Lower lobe of right lung (tissue), 2 donors: ENCODE results near the gene ENTHD1. TPM values are rescaled to one million over a fixed set of nuclear protein-coding genes. Genes with fewer than 3 reads are reported as not detected.

Experiments used
- ATAC-seq, 2 donors: fragments of 200-7000 bp; cut with Tn5 transposase; one replicate each; pipeline ENCODE4 v1.9.1; 2020 to 2022; ENCODE audit warnings: mild to moderate bottlenecking in 2 of 2, moderate library complexity in 2 of 2
- DNase-seq: peaks from one replicate; pipeline ENCODE4 v3.0.0-alpha.2; 2020
- H3K27ac ChIP-seq: fragments of 200-600 bp; one replicate; pipeline ENCODE4 v1.8.0; 2022
- H3K27me3 ChIP-seq: fragments of 200-600 bp; one replicate; pipeline ENCODE4 v1.8.0; 2022; ENCODE audit warnings: low read depth
- H3K36me3 ChIP-seq: fragments of 200-600 bp; one replicate; pipeline ENCODE4 v1.8.0; 2022; ENCODE audit warnings: mild to moderate bottlenecking
- H3K4me1 ChIP-seq: fragments of 200-600 bp; one replicate; pipeline ENCODE4 v1.8.0; 2022
- H3K4me3 ChIP-seq: fragments of 200-600 bp; one replicate; pipeline ENCODE4 v1.8.0; 2022; ENCODE audit warnings: mild to moderate bottlenecking
- H3K9me3 ChIP-seq: fragments of 200-600 bp; one replicate; pipeline ENCODE4 v1.8.0; 2022
- CTCF ChIP-seq: fragments of 200-600 bp; IDR thresholded peaks from one replicate; pipeline ENCODE4 v1.8.0; 2022; ENCODE audit warnings: antibody characterized with exemption, mild to moderate bottlenecking
- intact Hi-C: fragments of 100-400 bp; cut with DNase I; formaldehyde crosslinking; loops from one replicate; pipeline ENCODE4 v1.11.0; 2022
- total RNA-seq: library from RNA; stranded (reverse); fragmentation: NEBNext Ultra II Directional; extraction: Animal tissue kit (Norgen Biotek cat#: 25700); gene quantifications from one replicate; pipeline ENCODE4 v1.2.1, GENCODE V29; 2021
- donor health status: DM: no; HTN: yes; CAD: no; lungs with severe emphysema.

The ENTHD1 gene
- total RNA-seq, 1 donor from 2014 or later: not detected

GRCh38 chr22:39935116-39935515 lies 41.6 kb upstream of the ENTHD1 start:
- intact Hi-C loops: no loop called here
- Histone ChIP-seq H3K9me3 (no peaks in the 10 kb centered on the region), H3K27ac (no peak overlapping the region), H3K36me3 (no peaks in the 10 kb centered on the region), H3K4me3 (no peak overlapping the region), H3K27me3 (peaks cover 69% of the 10 kb centered on the region), H3K4me1 (no peaks in the 10 kb centered on the region)
- DNase-seq (no peak), ATAC-seq (no peak)
- no peak for TF ChIP-seq CTCF

DNA sequence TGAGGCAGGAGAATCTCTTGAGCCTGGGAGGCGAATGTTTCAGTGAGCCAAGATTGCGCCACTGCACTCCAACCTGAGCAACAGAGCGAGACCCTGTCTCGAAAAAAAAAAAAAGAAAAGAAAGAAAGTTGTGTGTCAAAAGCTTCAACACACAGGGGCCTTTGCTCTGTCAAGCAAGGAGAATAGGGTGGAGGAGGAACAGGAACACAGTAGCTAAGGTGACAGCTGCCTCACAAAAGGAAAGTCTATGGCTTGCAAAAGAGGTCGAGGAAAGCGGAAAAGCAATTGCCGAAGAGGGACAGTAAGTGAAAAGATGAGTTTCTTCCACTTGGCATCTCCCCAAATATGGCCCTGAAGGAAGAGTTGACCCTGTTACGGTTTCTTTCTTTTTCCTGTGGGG lies 40.2 kb upstream of the ENTHD1 start:
- H3K27me3 ChIP-seq: peaks cover 62% of the 10 kb centered on the region
- DNase-seq: no peak
- intact Hi-C loops: no loop called here

DNA sequence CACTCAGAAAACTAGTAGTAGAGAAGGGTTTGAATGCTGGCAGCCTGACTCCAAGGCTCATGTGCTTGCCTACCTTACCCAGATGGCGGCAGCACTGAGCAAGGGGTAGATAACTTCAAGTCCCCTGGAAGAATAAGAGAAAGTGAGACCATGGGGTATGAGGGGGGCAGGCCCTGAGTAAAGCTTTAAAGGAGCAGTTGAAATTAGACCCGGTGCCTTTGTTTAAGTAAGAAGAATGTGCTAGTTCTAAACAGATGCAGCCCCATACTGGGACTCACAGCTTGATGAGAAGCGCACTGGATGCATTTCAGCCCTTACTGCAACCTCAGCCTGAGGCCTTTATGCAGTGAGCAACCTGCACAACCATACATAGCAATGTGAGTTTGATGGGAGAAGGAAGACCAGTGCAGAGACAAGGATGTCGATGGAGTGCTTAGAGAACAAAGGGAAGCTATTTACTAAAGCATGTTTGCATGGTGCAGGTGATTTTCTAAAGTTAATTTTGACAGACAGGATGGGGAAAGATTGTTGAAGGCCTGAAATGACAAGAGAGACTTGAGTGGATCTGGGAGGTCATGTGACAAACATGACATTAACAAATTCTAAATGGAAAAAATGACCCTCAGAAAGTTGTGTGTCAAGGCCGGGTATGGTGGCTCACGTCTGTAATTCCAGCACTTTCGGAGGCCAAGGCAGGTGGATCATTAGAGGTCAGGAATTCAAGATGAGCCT lies 39.5 kb upstream of the ENTHD1 start:
- DNase-seq (no peak), ATAC-seq (peak in 1 of 2 donors; percentile 36)
- Histone ChIP-seq H3K36me3 (no peaks in the 10 kb centered on the region), H3K9me3 (no peaks in the 10 kb centered on the region), H3K27me3 (peaks cover 60% of the 10 kb centered on the region), H3K4me1 (peaks cover 11% of the 10 kb centered on the region), H3K27ac (no peak overlapping the region), H3K4me3 (no peak overlapping the region)
- peak; percentile 58 for TF ChIP-seq CTCF
- intact Hi-C loops: no loop called here

More for the DNA sequence above, 40.2 kb upstream of the ENTHD1 start:
- TF ChIP-seq CTCF: no peak
- no peak for ATAC-seq
- H3K4me3 ChIP-seq: no peak overlapping the region
- no peaks in the 10 kb centered on the region for H3K9me3 ChIP-seq
- peaks cover 5% of the 10 kb centered on the region for H3K4me1 ChIP-seq
- no peak overlapping the region for H3K27ac ChIP-seq
- no peaks in the 10 kb centered on the region for H3K36me3 ChIP-seq

DNA sequence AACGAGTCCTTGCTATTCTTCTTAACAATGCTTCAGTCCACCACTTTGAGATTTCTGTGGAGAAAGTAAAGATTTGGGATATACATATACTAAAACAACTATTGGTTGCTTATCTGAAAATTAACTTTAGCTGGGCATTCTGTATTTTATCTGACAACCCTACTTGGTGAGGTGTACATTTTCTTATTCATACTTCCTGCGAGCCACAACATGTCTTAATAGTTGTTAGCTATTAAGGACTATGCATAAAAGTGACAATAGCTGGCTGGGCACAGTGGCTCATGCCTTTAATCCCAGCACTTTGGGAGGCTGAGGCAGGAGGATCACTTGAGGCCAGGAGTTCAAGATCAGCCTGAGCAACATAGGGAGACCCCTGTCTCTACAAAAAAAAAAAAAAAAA lies 38.6 kb upstream of the ENTHD1 start:
- intact Hi-C loops: no loop called here
- no peak for ATAC-seq
- H3K36me3 ChIP-seq: no peaks in the 10 kb centered on the region
- peaks cover 11% of the 10 kb centered on the region for H3K4me1 ChIP-seq
- DNase-seq: no peak
- H3K27ac ChIP-seq: no peak overlapping the region
- no peak for TF ChIP-seq CTCF
- H3K4me3 ChIP-seq: no peak overlapping the region
- H3K9me3 ChIP-seq: no peaks in the 10 kb centered on the region
- peaks cover 60% of the 10 kb centered on the region for H3K27me3 ChIP-seq

DNA sequence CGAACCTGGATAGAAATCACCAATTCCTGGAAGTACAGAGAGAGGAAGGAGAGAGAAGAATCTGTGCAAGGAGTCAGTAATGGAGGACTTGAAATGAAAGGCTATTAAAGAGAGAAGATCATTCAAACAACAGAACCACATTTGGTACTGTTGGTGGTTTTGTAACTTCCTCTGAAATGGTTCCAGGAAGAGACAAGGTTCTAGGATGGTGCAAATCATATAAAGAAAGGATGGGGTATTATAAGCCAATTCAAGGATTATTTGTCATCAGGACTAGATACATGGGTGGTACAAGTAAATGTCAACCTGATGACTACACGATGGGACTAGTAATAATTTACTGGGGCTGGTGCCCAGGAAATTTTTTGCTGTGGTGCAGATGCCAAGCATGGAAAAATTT lies 37.7 kb upstream of the ENTHD1 start:
- DNase-seq: no peak
- H3K36me3 ChIP-seq: no peaks in the 10 kb centered on the region
- no peak for TF ChIP-seq CTCF
- H3K9me3 ChIP-seq: no peaks in the 10 kb centered on the region
- H3K4me1 ChIP-seq: peaks cover 11% of the 10 kb centered on the region
- H3K4me3 ChIP-seq: no peak overlapping the region
- intact Hi-C loops: no loop called here
- peaks cover 56% of the 10 kb centered on the region for H3K27me3 ChIP-seq
- no peak for ATAC-seq
- no peak overlapping the region for H3K27ac ChIP-seq
